Hepatocyte (in vitro differentiated cells): ENCODE results near the gene HCN1.

Experiments
- EZH2 ChIP-seq: fragments of 200-600 bp; sonication (generic); IDR thresholded peaks from 2 replicates; pipeline ENCODE4 v1.6.1; 2016; ENCODE audit warnings: antibody characterized with exemption, mild to moderate bottlenecking, borderline replicate concordance
- EZH2phosphoT487 ChIP-seq: fragments of 200-600 bp; sonication (generic); IDR thresholded peaks from one replicate; pipeline ENCODE4 v1.6.1; 2018; ENCODE audit warnings: antibody characterized with exemption, mild to moderate bottlenecking, low read depth, moderate library complexity; ENCODE audit not compliant: unreplicated experiment, severe bottlenecking
- TF ChIP-seq, protein P1 (sequence below): fragments of 200-600 bp; sonication (generic); IDR thresholded peaks from 2 replicates; pipeline ENCODE4 v1.5.1; 2016; ENCODE audit warnings: antibody characterized with exemption, mild to moderate bottlenecking; ENCODE audit not compliant: poor library complexity

DNA sequence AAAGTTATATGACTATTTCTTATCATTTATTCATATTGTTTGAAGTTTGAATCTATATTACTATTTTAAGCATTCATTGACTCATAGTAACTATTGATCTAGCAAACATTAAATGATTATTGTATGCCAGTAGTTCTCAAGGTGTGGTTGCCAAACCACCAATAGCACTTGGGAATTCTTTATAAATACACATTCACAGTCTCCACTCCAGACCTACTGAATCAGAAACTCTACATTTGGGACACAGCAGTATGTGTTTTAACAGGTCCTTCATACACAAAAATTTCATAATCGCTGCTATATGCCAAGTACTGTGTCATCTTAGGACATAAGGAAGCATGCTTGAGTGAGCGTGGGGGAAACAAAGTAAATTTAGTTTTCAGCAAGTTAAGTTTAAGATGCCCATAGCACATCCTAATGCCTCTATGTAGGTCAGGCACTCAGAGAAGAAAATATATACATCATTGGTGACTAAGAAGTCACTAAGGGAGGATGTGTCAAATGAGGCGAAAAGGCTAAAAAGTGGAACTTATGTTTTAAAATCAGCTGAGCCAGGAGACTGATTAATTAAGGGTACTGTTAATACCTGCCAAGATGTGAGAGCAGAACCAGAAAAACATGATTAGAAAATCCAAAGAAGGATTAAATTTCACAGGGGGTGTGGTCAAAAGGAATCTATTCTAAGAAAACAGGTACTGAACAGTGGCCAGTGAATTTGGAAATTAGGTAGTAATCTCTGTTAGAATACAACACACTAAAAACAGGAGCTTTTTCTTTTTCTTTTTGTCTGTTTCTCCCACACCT, 340.8 kb downstream of the HCN1 start:
- TF ChIP-seq, protein P1, sequence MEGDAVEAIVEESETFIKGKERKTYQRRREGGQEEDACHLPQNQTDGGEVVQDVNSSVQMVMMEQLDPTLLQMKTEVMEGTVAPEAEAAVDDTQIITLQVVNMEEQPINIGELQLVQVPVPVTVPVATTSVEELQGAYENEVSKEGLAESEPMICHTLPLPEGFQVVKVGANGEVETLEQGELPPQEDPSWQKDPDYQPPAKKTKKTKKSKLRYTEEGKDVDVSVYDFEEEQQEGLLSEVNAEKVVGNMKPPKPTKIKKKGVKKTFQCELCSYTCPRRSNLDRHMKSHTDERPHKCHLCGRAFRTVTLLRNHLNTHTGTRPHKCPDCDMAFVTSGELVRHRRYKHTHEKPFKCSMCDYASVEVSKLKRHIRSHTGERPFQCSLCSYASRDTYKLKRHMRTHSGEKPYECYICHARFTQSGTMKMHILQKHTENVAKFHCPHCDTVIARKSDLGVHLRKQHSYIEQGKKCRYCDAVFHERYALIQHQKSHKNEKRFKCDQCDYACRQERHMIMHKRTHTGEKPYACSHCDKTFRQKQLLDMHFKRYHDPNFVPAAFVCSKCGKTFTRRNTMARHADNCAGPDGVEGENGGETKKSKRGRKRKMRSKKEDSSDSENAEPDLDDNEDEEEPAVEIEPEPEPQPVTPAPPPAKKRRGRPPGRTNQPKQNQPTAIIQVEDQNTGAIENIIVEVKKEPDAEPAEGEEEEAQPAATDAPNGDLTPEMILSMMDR = no peak
- TF ChIP-seq EZH2 (no peak), EZH2phosphoT487 (no peak)
